ENCODE data around the gene TBCB. TPM values are rescaled to one million over a fixed set of nuclear protein-coding genes. Genes with fewer than 3 reads are reported as not detected.
A peak's percentile ranks its signal among the peaks of the same experiment; 100 is the strongest.

Gene TBCB
- total and polyA plus RNA-seq, 2 experiments from 2014 or later, result 177 to 268 TPM

GRCh38 chr19:36093687-36094086 is 21.6 kb upstream of the TBCB start:
- H3K4me3 ChIP-seq, result no peak overlapping the region
- DNase-seq (ENCODE audit: low read depth in 1 of 2, low spot score in 1 of 2), result peak in 1 of 2 donors; percentile 5
- no peaks in the 10 kb centered on the region for H3K36me3 ChIP-seq
- H3K27ac ChIP-seq, result no peak overlapping the region
- no peaks in the 10 kb centered on the region for H3K27me3 ChIP-seq
- TF ChIP-seq, protein P1, sequence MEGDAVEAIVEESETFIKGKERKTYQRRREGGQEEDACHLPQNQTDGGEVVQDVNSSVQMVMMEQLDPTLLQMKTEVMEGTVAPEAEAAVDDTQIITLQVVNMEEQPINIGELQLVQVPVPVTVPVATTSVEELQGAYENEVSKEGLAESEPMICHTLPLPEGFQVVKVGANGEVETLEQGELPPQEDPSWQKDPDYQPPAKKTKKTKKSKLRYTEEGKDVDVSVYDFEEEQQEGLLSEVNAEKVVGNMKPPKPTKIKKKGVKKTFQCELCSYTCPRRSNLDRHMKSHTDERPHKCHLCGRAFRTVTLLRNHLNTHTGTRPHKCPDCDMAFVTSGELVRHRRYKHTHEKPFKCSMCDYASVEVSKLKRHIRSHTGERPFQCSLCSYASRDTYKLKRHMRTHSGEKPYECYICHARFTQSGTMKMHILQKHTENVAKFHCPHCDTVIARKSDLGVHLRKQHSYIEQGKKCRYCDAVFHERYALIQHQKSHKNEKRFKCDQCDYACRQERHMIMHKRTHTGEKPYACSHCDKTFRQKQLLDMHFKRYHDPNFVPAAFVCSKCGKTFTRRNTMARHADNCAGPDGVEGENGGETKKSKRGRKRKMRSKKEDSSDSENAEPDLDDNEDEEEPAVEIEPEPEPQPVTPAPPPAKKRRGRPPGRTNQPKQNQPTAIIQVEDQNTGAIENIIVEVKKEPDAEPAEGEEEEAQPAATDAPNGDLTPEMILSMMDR (IDR thresholded peaks at IDR 0.05; ENCODE audit: low read depth, low read length), result no peak
- no peaks in the 10 kb centered on the region for H3K9me3 ChIP-seq (ENCODE audit: low read depth)
- no peaks in the 10 kb centered on the region for H3K4me1 ChIP-seq (ENCODE audit: low read depth)

DNA sequence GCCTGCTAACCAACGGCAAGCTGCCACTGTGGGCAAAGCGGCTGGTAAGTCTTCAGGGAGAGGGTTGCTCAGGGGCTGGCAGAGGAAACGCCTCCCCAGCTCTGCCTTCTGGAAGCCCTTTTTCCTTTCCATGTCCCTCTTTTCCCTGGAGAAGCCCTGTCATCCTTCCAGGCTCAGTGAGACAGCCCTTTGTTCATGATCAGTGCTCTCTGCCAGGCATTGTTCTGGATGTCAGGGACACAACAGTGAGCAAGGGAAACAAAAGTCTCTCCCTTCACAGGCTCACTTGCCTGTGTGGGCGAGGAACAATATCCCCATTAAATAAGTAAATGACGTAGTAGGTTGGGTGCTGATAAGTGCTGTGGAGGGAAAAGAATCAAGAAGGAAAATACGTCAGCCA is 18.2 kb upstream of the TBCB start:
- H3K4me3 ChIP-seq, result no peak overlapping the region
- no peaks in the 10 kb centered on the region for H3K27me3 ChIP-seq
- DNase-seq (ENCODE audit: low read depth in 1 of 2, low spot score in 1 of 2), result no peak
- H3K36me3 ChIP-seq, result no peaks in the 10 kb centered on the region
- H3K27ac ChIP-seq, result no peak overlapping the region
- H3K4me1 ChIP-seq (ENCODE audit: low read depth), result peaks cover 12% of the 10 kb centered on the region
- no peaks in the 10 kb centered on the region for H3K9me3 ChIP-seq (ENCODE audit: low read depth)
- TF ChIP-seq, protein P1 (IDR thresholded peaks at IDR 0.05; ENCODE audit: low read depth, low read length), result no peak

- TF ChIP-seq, protein P1 (IDR thresholded peaks at IDR 0.05; ENCODE audit: low read depth, low read length), result no peak
- Histone ChIP-seq H3K36me3 (no peaks in the 10 kb centered on the region), H3K27me3 (no peaks in the 10 kb centered on the region)
Measured at GRCh38 chr19:36099166-36099785, 16.0 kb upstream of the TBCB start.

GRCh38 chr19:36100476-36100875 is 14.8 kb upstream of the TBCB start:
- no peak overlapping the region for H3K4me3 ChIP-seq
- no peaks in the 10 kb centered on the region for H3K27me3 ChIP-seq
- H3K36me3 ChIP-seq, result no peaks in the 10 kb centered on the region
- H3K4me1 ChIP-seq (ENCODE audit: low read depth), result peaks cover 12% of the 10 kb centered on the region
- no peaks in the 10 kb centered on the region for H3K9me3 ChIP-seq (ENCODE audit: low read depth)
- H3K27ac ChIP-seq, result peak overlapping the region; percentile 6
- TF ChIP-seq, protein P1 (IDR thresholded peaks at IDR 0.05; ENCODE audit: low read depth, low read length), result no peak
- peak in 1 of 2 donors; percentile 30 for DNase-seq (ENCODE audit: low read depth in 1 of 2, low spot score in 1 of 2)

More at GRCh38 chr19:36099166-36099785, 16.0 kb upstream of the TBCB start:
- no peak for DNase-seq (ENCODE audit: low read depth in 1 of 2, low spot score in 1 of 2)
- H3K4me1 ChIP-seq (ENCODE audit: low read depth), result peaks cover 12% of the 10 kb centered on the region
- no peaks in the 10 kb centered on the region for H3K9me3 ChIP-seq (ENCODE audit: low read depth)
- H3K4me3 ChIP-seq, result no peak overlapping the region
- H3K27ac ChIP-seq, result no peak overlapping the region

GRCh38 chr19:36101550-36102327 is 13.5 kb upstream of the TBCB start:
- no peak for DNase-seq (ENCODE audit: low read depth in 1 of 2, low spot score in 1 of 2)
- Histone ChIP-seq H3K4me3 (no peak overlapping the region), H3K27ac (no peak overlapping the region), H3K27me3 (no peaks in the 10 kb centered on the region), H3K4me1 (ENCODE audit: low read depth) (peaks cover 12% of the 10 kb centered on the region), H3K9me3 (ENCODE audit: low read depth) (no peaks in the 10 kb centered on the region), H3K36me3 (peaks cover 1% of the 10 kb centered on the region)
- TF ChIP-seq, protein P1 (IDR thresholded peaks at IDR 0.05; ENCODE audit: low read depth, low read length), result no peak

All from cardiac muscle cell (in vitro differentiated cells and primary cell).